NCI-H2107 (cell line): ENCODE results near the gene TPPP3.
"Not testable (repeated sequence)": the region's sequence is repeated elsewhere in the genome, so short reads cannot be mapped to it uniquely, and the experiment has no call there.

ENCODE experiments used
- DNase-seq: peaks from one replicate; lab custom pipeline; 2025; lab: John Stamatoyannopoulos, UW

Gene TPPP3

GRCh38 chr16:67389911-67390815 lies 3.1 kb downstream of the TPPP3 start:
- no peak for DNase-seq

GRCh38 chr16:67388591-67388990 lies 4.7 kb downstream of the TPPP3 start:
- DNase-seq: no peak

GRCh38 chr16:67388191-67388590 lies 5.1 kb downstream of the TPPP3 start:
- DNase-seq: no peak

GRCh38 chr16:67387479-67388079 lies 5.7 kb downstream of the TPPP3 start:
- DNase-seq: no peak

GRCh38 chr16:67386861-67387455 lies 6.3 kb downstream of the TPPP3 start:
- DNase-seq: no peak

- no peak for DNase-seq
Observed at GRCh38 chr16:67384778-67385510, 8.4 kb downstream of the TPPP3 start.

- DNase-seq: no peak
Observed at GRCh38 chr16:67383284-67383683, 10.0 kb downstream of the TPPP3 start.

- DNase-seq: no peak
Observed at GRCh38 chr16:67378642-67379041, 14.7 kb downstream of the TPPP3 start.

GRCh38 chr16:67376012-67376411 lies 17.3 kb downstream of the TPPP3 start:
- DNase-seq: not testable (repeated sequence)

GRCh38 chr16:67372664-67373063 lies 20.6 kb downstream of the TPPP3 start:
- DNase-seq: no peak

GRCh38 chr16:67370661-67371060 lies 22.6 kb downstream of the TPPP3 start:
- no peak for DNase-seq

GRCh38 chr16:67364600-67365235 lies 28.6 kb downstream of the TPPP3 start:
- DNase-seq: no peak

- no peak for DNase-seq
Observed at GRCh38 chr16:67361038-67361437, 32.3 kb downstream of the TPPP3 start.

- not testable (repeated sequence) for DNase-seq
Observed at GRCh38 chr16:67359540-67360269, 33.6 kb downstream of the TPPP3 start.

- DNase-seq: no peak
Observed at GRCh38 chr16:67357561-67357960, 35.7 kb downstream of the TPPP3 start.

GRCh38 chr16:67356396-67356795 lies 36.9 kb downstream of the TPPP3 start:
- DNase-seq: no peak

- not testable (repeated sequence) for DNase-seq
Observed at GRCh38 chr16:67352463-67352862, 40.8 kb downstream of the TPPP3 start.

- DNase-seq: no peak
Observed at GRCh38 chr16:67350324-67350723, 43.0 kb downstream of the TPPP3 start.

GRCh38 chr16:67349172-67349571 lies 44.1 kb downstream of the TPPP3 start:
- DNase-seq: no peak

GRCh38 chr16:67346341-67346740 lies 47.0 kb downstream of the TPPP3 start:
- DNase-seq: no peak

- DNase-seq: no peak
Observed at GRCh38 chr16:67345401-67345800, 47.9 kb downstream of the TPPP3 start.
